GM10248 (cell line): ENCODE data around the gene PHF20.
"Not testable (repeated sequence)": the region's sequence is repeated elsewhere in the genome, so short reads cannot be mapped to it uniquely, and the experiment has no call there.

Experiments
- CTCF ChIA-PET: fragments of 300-600 bp; sonication (Branson Sonifier 250); formaldehyde crosslinking; extraction: SDS; loops from one replicate; lab custom pipeline; 2021; ENCODE audit warnings: antibody characterized with exemption; lab: Yijun Ruan, JAX
- POLR2A ChIA-PET: fragments of 350-650 bp; sonication (Branson Sonifier 250); formaldehyde crosslinking; extraction: SDS; loops from one replicate; lab custom pipeline; 2020; ENCODE audit warnings: antibody characterized with exemption; lab: Yijun Ruan, JAX
- DNase-seq: peaks from one replicate; pipeline ENCODE4 v3.0.0; 2012; ENCODE audit errors: extremely low spot score
- TF ChIP-seq, protein P1 (sequence below): IDR thresholded peaks from 2 replicates; pipeline ENCODE4 v1.5.1; 2012; ENCODE audit warnings: mild to moderate bottlenecking, low read depth; ENCODE audit errors: extremely low read depth, missing control alignments, control extremely low read depth

The PHF20 gene

GRCh38 chr20:35750611-35751010 lies 21.2 kb upstream of the PHF20 start:
- DNase-seq, result no peak
- CTCF ChIA-PET, result no interaction called here
- TF ChIP-seq, protein P1, sequence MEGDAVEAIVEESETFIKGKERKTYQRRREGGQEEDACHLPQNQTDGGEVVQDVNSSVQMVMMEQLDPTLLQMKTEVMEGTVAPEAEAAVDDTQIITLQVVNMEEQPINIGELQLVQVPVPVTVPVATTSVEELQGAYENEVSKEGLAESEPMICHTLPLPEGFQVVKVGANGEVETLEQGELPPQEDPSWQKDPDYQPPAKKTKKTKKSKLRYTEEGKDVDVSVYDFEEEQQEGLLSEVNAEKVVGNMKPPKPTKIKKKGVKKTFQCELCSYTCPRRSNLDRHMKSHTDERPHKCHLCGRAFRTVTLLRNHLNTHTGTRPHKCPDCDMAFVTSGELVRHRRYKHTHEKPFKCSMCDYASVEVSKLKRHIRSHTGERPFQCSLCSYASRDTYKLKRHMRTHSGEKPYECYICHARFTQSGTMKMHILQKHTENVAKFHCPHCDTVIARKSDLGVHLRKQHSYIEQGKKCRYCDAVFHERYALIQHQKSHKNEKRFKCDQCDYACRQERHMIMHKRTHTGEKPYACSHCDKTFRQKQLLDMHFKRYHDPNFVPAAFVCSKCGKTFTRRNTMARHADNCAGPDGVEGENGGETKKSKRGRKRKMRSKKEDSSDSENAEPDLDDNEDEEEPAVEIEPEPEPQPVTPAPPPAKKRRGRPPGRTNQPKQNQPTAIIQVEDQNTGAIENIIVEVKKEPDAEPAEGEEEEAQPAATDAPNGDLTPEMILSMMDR, result no peak
- POLR2A ChIA-PET, result interaction anchor here (0.5 to 0.6 kb wide), 2 partner anchors 8 to 1434 kb away, joined by 3 to 4 read pairs; partner anchors contain the start of gene RBM39

- DNase-seq, result no peak
- POLR2A ChIA-PET, result no interaction called here
- CTCF ChIA-PET, result interaction anchor here (1.1 kb wide), 1 partner anchor 12 kb away, joined by 3 read pairs; no protein-coding TSS in a partner anchor
- TF ChIP-seq, protein P1, result no peak
Observed at GRCh38 chr20:35756404-35756803, 15.4 kb upstream of the PHF20 start.

DNA sequence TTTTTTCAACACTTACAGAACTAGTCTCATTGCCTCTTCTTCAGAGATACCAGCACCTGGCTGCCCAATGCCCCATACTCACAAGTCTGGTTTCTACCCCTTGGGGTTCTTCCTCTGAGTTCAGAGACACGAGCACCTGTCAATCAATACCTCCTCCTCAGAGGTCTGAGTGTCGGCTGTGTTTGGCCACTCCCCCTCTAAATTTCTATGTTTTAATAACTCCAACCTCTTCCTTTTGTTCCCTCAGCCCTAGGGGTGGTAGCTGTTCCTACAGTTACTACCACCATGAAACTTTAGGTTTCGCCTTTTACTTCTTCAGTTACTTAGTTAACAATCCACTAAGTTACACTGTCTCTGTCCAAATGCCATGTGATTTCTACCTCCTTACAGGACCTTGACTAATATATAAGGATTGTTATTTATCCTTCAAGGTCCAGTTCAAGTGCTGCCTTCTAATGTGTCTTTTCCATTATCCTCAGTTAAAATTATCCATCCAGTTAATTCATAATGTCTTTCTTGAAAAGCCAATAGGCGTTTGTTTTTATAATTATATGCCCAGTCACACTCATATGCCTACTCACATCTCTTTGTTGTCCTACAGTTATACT lies 14.6 kb upstream of the PHF20 start:
- TF ChIP-seq, protein P1, result no peak
- DNase-seq, result no peak
- CTCF ChIA-PET, result no interaction called here
- POLR2A ChIA-PET, result no interaction called here

- POLR2A ChIA-PET, DNase-seq: not testable (repeated sequence)
- CTCF ChIA-PET, result interaction anchor here (1.3 kb wide), 1 partner anchor 10 kb away, joined by 4 read pairs; no protein-coding TSS in a partner anchor
Observed at GRCh38 chr20:35761548-35761947, 10.3 kb upstream of the PHF20 start.

- no peak for DNase-seq
- TF ChIP-seq, protein P1, result no peak
- ChIA-PET POLR2A (interaction anchor here (0.7 kb wide), 1 partner anchor 9 kb away, joined by 4 read pairs; no protein-coding TSS in a partner anchor), CTCF (interaction anchor here (1.3 to 1.4 kb wide), 2 partner anchors 9 to 19 kb away, joined by 3 to 4 read pairs; no protein-coding TSS in a partner anchor)
Observed at GRCh38 chr20:35762461-35762860, 9.4 kb upstream of the PHF20 start.

DNA sequence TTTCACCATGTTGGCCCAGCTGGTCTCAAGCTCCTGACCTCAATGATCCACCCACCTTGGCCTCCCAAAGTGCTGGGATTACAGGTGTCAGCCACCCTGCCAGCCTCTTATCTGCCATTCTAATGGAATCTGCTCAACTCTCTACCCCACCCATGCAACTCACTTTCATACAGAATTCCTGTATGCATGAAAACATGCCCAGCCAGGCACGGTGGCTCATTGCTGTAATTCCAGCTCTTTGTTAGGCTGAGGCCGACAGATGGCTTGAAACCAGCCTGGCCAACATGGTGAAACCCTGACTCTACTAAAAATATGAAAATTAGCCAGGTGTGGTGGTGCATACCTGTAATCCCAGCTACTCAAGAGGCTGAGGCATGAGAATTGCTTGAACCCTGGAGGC lies 6.9 kb upstream of the PHF20 start:
- DNase-seq, POLR2A ChIA-PET: not testable (repeated sequence)
- CTCF ChIA-PET, result interaction anchor here (1.0 to 1.6 kb wide), 2 partner anchors 15 to 22 kb away, joined by 3 to 5 read pairs; partner anchors contain the start of gene RBM39

DNA sequence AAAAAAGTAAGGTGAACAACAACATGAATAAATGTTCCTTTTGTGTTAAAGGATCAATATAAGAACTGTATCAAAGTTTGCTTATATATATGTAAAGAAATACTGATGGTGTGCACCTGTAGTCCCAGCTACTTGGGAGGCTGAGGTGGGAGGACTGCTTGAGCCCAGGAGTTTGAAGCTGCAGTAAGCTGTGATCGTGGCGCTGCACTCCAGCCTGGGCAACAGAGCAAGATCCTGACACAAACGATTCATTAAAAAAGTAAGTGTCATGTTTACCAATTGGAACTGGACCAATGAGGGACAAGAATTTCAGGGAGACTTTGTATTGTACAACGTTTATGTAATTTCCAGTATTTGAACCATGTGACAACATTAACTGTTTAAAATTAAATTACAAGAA lies 5.0 kb upstream of the PHF20 start:
- ChIA-PET CTCF (no interaction called here), POLR2A (no interaction called here)
- TF ChIP-seq, protein P1, result no peak
- no peak for DNase-seq
